NCI-H526 treated with DMSO at 0.1 percent for 48 hours (cell line): ENCODE data around the gene OGFR.
"Not testable (repeated sequence)": the region's sequence is repeated elsewhere in the genome, so short reads cannot be mapped to it uniquely, and the experiment has no call there.

Source experiments
- DNase-seq: peaks from one replicate; lab custom pipeline; 2025; lab: John Stamatoyannopoulos, UW

Gene OGFR

GRCh38 chr20:62839816-62840215 lies 35.2 kb downstream of the OGFR start:
- no peak for DNase-seq

- DNase-seq = no peak
Measured at GRCh38 chr20:62840244-62841197, 35.9 kb downstream of the OGFR start.

GRCh38 chr20:62841705-62842212 lies 37.1 kb downstream of the OGFR start:
- DNase-seq = no peak

GRCh38 chr20:62843656-62844055 lies 39.0 kb downstream of the OGFR start:
- DNase-seq = no peak

- no peak for DNase-seq
Measured at GRCh38 chr20:62844182-62844581, 39.5 kb downstream of the OGFR start.

GRCh38 chr20:62845416-62846160 lies 41.0 kb downstream of the OGFR start:
- DNase-seq = no peak

GRCh38 chr20:62846166-62846890 lies 41.7 kb downstream of the OGFR start:
- no peak for DNase-seq

- DNase-seq = not testable (repeated sequence)
Measured at GRCh38 chr20:62848917-62849316, 44.3 kb downstream of the OGFR start.

- DNase-seq = no peak
Measured at GRCh38 chr20:62849431-62849830, 44.8 kb downstream of the OGFR start.

GRCh38 chr20:62850333-62850974 lies 45.8 kb downstream of the OGFR start:
- DNase-seq = no peak

- DNase-seq = no peak
Measured at GRCh38 chr20:62852196-62852595, 47.6 kb downstream of the OGFR start.

GRCh38 chr20:62852841-62853240 lies 48.2 kb downstream of the OGFR start:
- DNase-seq = no peak

- not testable (repeated sequence) for DNase-seq
Measured at GRCh38 chr20:62853304-62853703, 48.7 kb downstream of the OGFR start.

- DNase-seq = no peak
Measured at GRCh38 chr20:62854121-62854520, 49.5 kb downstream of the OGFR start.

GRCh38 chr20:62855120-62855519 lies 50.5 kb downstream of the OGFR start:
- DNase-seq = no peak

GRCh38 chr20:62856931-62857619 lies 52.4 kb downstream of the OGFR start:
- DNase-seq = no peak

- no peak for DNase-seq
Measured at GRCh38 chr20:62858058-62858830, 53.6 kb downstream of the OGFR start.

GRCh38 chr20:62859721-62860120 lies 55.1 kb downstream of the OGFR start:
- DNase-seq = no peak

- no peak for DNase-seq
Measured at GRCh38 chr20:62860391-62860923, 55.8 kb downstream of the OGFR start.
